ENCODE data around the gene TRA2A.
A peak's percentile ranks its signal among the peaks of the same experiment; 100 is the strongest.
"Not testable (repeated sequence)": the region's sequence is repeated elsewhere in the genome, so short reads cannot be mapped to it uniquely, and the experiment has no call there.

TRA2A gene

DNA sequence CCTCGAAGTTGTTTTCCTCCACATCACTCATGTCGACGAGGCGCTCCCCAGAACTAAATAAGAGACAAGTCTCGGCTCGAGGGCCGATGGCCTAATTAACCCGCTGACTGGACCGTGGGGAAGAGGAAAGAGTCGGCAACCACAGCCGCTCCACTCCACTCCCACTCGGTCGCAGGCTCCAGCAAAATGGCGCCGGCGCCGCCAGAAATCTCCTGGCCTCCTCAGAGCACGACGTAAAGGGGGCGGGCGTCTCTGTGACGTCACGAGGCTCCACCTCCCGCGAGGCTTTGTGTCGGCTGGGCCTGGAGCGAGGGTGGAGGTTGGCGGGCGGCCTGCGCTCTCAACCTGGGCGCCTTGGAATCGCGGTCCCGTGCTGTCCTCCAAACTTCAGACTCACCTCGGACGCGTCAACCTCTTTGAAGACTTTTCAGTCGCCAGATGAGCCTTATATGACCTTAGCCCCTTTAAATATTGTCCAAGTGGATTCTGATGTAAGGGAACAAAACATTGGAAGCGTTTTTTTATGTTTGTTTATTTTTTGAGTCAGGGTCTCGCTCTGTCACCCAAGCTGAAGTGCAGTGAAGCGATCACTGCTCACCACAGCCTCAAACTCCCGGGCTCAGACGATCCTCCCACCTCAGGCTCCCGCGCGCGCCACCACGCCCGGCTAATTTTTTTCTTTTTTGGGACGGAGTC, at the start of gene TRA2A:
TSS of gene TRA2A (minus strand) at position 188 of the 696 bp plus-strand sequence. CDS start at position 31, 157 bp downstream.
- peak; percentile 95 for DNase-seq (ENCODE audit: low read depth)

DNA sequence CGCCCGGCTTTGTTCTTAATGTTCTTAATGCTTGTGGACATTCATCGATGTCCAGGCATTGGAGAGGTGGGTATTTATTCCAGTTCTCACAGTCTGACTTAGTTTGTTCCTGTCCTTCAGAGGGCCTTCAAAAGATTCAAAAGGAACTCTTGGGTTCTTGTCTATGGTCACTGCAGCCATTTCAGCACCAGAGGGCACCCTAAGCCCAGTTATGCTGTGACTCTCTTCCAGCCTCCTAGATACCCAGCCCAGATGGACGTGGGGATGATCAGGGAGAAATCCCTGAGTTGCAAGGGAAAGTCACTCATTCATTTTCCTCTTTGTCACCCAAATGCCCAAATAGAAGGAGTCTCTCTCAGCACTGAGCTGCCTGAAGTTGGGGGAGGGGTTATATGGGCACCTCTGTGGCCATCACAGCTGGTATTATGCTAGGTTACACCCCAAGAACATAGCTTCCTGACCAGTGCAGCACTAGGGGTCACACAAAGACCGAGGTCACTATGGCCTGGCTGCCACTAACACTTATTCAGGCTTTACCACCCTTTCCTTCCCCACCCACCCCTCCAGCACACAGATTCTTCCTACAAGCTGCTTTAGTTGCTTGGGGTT, 38.9 kb upstream of the TRA2A start:
- peak; percentile 32 for DNase-seq (ENCODE audit: low read depth)

- no peak for DNase-seq (ENCODE audit: low read depth)
These were observed 26.5 kb upstream of the TRA2A start for GRCh38 chr7:23558303-23558702.

DNA sequence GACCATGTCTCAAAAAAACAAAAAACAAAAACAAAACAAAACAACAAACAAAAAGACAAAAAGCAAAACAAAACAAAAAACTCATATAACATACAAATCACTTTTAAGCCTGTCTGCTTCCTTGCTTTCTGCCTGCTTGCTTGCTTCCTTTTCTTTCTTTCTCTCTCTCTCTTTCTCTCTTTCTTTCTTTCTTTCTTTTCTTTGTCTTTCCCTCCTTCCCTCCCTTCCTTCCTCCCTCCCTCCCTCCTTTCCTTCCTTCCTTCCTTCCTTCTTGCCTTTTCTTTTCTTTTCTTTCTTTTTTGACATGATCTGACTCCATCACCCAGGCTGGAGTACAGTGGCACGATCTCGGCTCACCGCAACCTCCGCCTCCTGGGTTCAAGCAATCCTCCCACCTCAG, 15.9 kb upstream of the TRA2A start:
- DNase-seq (ENCODE audit: low read depth), result no peak

GRCh38 chr7:23546897-23547572, 15.3 kb upstream of the TRA2A start:
- peak; percentile 57 for DNase-seq (ENCODE audit: low read depth)

DNA sequence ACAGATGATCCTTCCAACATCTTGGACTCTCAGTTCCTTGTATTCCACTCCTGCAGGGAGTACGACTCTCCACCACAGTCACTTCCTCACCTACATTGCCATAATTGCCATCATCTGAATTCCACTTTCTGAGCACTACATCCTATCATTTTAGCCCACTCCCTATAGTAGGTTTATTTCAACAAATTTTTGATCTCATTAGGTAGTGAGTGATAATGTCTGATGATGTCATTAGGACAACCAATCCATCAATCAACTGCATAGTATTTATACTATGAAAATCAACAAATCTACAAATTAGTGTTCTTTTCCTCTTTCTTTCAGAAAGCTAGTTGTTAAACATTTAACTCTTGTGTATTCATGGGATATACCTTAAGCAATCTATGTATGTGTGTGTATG, 13.7 kb upstream of the TRA2A start:
- no peak for DNase-seq (ENCODE audit: low read depth)

GRCh38 chr7:23544913-23545354, 13.2 kb upstream of the TRA2A start:
- no peak for DNase-seq (ENCODE audit: low read depth)

GRCh38 chr7:23542752-23543151, 11.0 kb upstream of the TRA2A start:
- no peak for DNase-seq (ENCODE audit: low read depth)

DNA sequence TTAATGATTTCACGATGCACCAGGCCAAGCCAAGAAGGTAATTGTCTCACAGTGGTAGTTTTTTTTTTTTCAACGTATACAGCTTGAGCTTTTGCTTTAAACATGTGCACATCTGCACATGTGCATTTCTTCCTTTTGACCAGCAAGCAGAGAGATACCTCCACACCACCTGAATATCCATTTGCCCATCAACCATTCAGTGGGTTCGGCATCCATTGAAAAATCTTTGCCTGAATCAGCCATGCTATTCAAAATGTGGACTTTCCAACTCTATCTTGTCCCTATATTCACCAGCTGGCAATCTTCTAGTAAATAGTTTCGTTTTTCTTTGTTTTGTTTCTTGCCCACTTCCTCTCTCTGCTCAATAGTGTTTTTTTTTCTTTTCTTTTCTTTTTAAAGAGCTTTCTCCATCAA, 7.7 kb upstream of the TRA2A start:
- no peak for DNase-seq (ENCODE audit: low read depth)

- DNase-seq (ENCODE audit: low read depth), result no peak
These were observed 6.5 kb upstream of the TRA2A start for GRCh38 chr7:23538301-23538700.

- DNase-seq (ENCODE audit: low read depth), result no peak
These were observed 1.4 kb upstream of the TRA2A start for GRCh38 chr7:23533238-23533604.

GRCh38 chr7:23532490-23533237, 883 bp upstream of the TRA2A start:
- DNase-seq (ENCODE audit: low read depth), result no peak

DNA sequence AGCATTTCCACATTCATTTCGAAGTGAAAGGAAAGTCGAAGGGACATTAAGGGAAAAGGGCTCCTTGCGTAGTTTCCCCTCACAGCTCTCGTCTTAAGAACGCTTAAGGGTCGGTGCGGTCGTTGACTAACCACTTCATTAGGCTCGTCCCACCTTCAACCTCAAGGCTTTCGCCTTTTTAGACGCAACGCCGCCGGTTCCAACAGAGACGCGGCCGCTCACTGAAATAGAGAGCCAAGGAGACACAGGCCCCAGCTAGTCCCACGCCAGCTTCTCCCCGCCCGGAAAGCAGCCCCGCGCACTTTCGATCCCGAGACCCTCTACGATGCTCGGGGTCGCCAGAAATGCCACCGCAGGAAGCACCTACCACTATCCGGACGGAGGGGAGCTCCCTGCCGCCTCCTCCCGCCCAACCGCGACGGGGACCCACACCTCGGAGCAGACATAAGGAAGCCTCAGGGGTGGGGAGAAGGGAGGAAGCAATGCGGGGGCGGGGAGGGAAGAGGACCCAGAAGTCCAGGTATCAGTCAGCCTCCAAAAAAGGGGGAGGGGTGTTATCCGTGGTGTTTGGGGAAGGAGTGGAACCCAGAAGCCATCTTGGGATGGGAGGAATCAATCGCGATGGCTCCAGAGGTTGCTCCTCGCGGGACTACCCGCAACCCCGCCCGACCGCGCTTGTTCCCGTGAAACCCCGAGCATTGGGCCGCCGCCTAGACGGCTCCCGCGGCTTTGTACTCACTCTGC, 559 bp downstream of the TRA2A start:
- peak; percentile 16 for DNase-seq (ENCODE audit: low read depth)

- peak; percentile 17 for DNase-seq (ENCODE audit: low read depth)
These were observed 1.4 kb downstream of the TRA2A start for GRCh38 chr7:23530405-23530804.

- no peak for DNase-seq (ENCODE audit: low read depth)
These were observed 2.4 kb downstream of the TRA2A start for GRCh38 chr7:23529262-23529859.

DNA sequence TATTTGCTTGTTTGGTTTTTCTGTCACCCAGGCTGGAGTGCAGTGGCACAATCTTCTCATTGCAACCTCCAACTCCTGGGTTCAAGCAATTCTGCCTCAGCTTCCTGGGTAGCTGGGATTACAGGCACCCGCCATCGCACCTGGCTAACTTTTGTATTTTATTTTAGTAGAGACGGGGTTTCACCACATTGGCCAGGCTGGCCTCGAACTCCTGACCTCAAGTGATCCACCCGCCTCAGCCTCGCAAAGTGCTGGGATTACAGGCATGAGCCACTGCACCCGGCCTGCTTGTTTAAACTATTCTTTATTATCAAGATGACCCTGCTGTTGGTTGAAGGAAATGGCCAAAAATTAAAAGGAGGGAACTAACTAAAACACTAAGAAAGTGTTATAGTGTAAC, 6.2 kb downstream of the TRA2A start:
- not testable (repeated sequence) for DNase-seq (ENCODE audit: low read depth)

- no peak for DNase-seq (ENCODE audit: low read depth)
These were observed 7.3 kb downstream of the TRA2A start for GRCh38 chr7:23524473-23524872.

DNA sequence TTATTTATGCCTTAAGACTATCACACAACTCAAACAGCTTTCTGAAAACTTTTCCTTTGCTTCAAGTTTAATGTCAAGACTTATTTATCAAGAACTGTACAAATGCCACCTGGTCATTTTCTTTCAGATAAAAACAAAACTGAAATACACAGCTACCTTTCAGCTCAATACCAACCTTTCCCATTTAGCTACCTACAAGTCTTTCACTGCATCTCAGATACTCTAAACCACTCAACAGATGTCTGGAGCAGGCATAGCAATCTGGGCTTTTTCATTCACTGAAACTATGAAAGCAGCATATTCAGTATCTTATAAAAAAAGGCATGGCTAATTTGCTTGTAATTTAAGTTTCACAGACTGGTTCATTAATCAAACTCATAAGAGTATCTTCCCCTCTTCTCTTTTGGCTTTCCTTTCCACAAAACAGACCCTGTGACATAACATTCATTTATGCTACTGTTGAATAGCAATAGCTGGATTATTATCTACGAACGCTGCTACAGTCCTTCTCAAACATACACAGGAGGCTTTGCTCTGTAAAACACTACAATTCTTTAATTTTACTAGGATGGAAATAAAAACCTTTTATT, 8.2 kb downstream of the TRA2A start:
- DNase-seq (ENCODE audit: low read depth), result no peak

DNA sequence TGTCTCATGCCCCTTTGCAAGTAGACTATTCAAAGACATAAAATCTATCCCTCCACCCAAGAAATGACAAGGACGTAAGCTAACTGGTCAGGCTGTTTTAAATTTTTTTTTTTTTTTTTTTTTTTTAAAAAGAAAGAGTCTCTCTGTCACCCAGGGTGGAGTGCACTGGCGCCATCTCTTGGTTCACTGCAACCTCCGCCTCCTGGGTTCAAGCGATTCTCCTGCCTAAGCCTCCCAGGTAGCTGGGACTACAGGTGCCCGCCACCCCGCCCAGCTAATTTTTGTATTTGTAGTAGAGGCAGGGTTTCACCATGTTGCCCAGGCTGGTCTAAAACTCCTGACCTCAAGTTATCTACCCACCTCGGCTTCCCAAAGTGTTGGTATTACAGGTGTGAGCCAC, 11.2 kb downstream of the TRA2A start:
- no peak for DNase-seq (ENCODE audit: low read depth)

DNA sequence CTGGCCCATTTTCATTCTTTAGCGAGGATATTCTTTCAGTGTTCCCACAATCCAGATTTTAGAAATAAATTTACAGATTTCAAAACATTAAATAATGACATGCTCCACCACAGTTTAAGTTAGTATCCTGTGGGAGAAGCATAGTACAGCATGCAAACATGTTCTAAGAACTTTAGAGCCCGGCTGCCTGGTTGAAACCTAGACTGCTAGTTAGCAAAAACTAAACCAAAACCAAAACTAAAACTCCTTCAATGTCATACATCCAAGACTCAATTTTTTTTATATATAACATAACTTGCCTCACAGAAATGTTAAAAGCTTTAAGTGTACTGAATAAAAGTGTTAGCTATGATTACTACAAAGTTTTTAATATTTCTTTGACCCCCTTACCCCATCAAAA, 17.0 kb downstream of the TRA2A start:
- no peak for DNase-seq (ENCODE audit: low read depth)

DNA sequence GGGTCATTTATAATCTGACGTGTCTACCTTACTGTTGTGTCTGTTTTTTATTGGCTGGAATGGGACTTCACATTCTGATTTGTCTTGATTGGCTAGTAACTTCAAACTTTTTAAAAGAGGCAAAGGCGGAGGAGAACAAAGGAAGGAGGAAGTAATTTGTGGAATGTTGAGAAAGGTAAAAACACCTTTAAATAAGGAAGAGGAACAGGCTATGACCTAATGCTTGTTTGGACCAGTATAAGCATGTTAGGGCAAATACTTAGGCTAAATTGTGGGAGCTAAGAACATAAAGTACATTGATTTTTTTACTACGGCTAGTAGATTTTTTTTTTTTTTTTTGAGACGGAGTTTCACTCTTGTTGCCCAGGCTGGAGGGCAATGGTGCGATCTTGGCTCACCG, 18.0 kb downstream of the TRA2A start:
- not testable (repeated sequence) for DNase-seq (ENCODE audit: low read depth)
